Measurements from ENCODE around the gene KRTCAP2.
A peak's percentile ranks its signal among the peaks of the same experiment; 100 is the strongest.
"Not testable (repeated sequence)": the region's sequence is repeated elsewhere in the genome, so short reads cannot be mapped to it uniquely, and the experiment has no call there.

The KRTCAP2 gene

GRCh38 chr1:155199792-155200191 lies 26.7 kb upstream of the KRTCAP2 start:
- no peak for DNase-seq (ENCODE audit: low read depth)

GRCh38 chr1:155198547-155198906 lies 25.4 kb upstream of the KRTCAP2 start:
- no peak for DNase-seq (ENCODE audit: low read depth)

DNA sequence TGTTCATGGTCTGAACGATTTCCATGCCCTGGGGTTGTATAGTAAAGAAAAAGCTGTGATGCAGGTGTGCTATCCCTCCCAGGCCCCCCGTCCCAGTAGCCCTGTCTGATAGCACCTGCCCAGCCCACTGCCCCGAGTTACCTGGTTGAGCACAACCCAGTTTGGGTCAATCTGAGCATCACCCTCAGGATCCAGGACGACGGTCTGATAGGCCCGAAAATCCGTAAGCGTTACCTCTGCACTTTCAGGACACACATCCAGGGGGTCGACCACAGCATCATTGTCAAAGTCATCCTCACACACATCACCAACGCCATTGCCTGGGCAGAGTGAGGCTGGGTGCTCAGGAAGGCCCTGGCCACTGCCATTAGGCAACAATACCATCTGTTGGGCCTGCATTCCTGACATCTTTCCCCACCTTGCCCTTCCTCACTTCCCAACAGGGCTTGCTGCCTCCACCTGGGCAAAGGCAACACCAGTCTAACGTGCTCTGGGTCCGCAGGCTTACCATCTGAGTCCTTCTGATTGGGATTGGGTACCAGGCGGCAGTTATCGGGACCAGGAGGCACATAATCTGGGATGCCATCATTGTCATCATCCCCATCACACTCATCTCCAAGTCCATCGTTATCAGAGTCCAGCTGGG lies 24.9 kb upstream of the KRTCAP2 start:
- DNase-seq (ENCODE audit: low read depth) = no peak

DNA sequence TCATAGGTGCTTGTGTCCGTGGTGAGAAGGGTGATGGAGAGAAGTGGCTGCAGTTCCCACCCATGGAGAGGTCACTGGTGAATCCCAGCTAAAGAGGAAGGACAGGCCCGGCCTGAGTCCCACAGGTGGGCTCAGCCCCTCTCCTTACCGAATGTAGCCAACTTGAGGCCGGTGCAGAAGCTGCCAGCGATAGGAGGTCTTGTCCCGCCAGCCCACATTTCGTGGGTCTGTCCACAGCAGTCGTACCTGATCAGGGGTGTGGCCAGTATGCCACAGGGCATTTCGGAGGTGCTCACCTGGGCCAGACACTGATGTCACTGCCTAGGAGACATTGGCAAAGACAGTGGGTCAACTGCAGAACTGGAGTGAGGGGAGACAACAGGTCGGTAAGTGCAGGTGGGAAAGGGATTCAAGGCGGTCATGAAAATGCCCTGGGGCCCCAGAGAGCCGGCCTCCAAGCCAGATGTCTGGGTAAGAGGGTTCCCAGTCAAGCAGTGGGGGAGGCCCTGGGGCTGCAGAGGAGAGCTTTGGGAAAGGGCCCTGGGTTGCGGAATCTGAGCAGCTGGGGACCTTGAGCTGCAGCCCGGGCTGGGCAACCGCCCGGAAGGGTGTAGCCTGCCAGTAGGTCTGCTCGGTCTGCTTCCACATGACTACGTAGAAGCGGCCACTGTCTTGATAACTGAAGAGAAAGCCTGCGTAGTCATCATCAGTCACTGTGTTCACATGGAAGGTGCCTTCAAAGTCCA lies 24.0 kb upstream of the KRTCAP2 start:
- no peak for DNase-seq (ENCODE audit: low read depth)

DNA sequence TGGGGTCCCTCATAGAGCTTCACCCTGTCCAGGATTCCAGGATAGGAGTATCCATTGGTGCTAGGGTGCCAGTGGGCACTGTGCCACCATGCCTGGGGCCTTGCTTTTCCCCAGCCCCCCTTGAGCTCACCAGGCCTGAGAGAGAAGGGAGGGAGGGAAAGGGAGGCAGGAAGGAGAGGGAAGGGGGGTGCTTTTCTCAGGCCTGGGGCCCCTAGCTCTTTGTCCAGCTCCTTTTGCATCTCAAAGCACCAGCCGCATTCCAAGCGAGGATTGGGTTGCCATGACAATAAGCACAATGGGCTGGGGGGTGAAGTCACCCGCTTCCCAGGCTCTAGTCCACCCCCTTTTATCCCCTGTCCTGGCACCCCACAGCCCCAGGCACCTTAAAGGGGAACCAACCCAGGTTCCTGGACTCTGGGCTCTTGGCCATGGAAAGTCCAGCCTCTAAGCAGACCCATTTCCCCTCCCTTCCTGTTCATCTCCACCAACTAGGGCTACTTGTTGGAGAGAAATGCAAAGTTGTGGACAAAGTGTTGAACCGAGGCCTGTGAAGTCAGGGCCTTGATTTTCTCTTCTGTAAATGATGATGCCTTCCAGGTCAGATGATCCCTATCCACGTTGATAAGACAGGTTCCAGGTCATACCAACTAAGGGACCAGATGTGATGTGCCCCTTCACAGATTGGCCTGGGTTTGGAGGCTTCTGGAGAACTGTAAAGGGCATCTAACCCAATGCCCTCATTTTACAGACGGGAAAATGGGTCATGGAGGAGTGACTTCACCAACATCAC lies 23.2 kb upstream of the KRTCAP2 start:
- no peak for DNase-seq (ENCODE audit: low read depth)

GRCh38 chr1:155195201-155196102 lies 22.3 kb upstream of the KRTCAP2 start:
- DNase-seq (ENCODE audit: low read depth) = no peak

DNA sequence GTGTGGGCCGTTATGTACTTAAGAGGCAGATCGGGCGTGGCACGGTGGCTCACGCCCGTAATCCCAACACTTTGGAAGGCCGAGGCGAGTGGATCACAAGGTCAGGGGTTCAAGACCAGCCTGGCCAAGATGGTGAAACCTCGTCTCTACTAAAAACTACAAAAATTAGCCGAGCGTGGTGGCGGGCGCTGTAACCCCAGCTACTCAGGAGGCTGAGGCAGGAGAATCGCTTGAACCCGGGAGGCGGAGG lies 20.8 kb upstream of the KRTCAP2 start:
- not testable (repeated sequence) for DNase-seq (ENCODE audit: low read depth)

DNA sequence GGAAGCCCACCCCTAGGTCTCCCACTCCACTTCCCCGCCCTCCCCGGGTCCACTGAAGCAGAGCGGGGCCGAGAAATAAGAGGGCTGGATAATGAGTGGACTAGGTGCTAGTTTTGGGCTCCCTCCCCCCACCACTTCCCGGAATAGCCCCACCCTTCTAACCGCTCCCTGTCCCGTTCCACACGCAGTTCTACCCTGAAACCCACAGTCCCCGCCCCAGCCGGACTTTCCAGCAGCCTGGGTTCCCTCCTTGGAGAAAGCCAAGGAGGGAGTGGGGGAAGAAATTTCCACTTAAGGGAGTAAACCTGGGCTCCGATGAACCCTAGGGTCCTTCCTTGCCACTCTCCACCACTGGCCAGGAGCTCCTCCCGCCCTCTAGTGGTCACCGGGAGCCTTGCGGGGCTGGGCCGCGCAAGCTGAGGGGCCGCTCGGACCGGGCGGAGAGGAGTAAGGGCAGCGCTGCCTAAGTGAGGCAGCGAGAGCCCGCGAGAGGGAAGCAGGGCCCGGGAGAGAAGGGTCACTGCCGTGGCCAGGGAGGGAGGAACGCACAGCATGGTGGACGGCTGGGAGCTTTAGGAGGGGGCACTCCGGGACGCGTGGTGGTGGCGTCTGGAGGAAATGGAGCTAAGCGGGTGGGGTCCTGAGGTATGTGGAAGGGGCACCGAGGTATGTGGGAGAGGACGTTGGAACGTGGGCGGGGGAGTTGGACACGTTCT lies 20.3 kb upstream of the KRTCAP2 start:
- peak; percentile 39 for DNase-seq (ENCODE audit: low read depth)

GRCh38 chr1:155192346-155193274 lies 19.5 kb upstream of the KRTCAP2 start:
- no peak for DNase-seq (ENCODE audit: low read depth)

- no peak for DNase-seq (ENCODE audit: low read depth)
Measured at GRCh38 chr1:155191904-155192303, 18.8 kb upstream of the KRTCAP2 start.

DNA sequence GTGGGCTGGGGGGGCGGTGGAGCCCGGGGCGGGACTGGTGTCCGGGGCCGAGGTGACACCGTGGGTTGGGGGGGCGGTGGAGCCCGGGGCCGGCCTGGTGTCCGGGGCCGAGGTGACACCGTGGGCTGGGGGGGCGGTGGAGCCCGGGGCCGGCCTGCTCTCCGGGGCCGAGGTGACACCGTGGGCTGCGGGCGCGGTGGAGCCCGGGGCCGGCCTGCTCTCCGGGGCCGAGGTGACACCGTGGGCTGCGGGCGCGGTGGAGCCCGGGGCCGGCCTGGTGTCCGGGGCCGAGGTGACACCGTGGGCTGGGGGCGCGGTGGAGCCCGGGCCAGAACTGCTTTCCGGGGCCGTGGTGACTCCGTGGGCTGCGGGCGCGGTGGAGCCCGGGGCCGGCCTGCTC lies 16.8 kb upstream of the KRTCAP2 start:
- not testable (repeated sequence) for DNase-seq (ENCODE audit: low read depth)

- no peak for DNase-seq (ENCODE audit: low read depth)
Measured at GRCh38 chr1:155188268-155188667, 15.2 kb upstream of the KRTCAP2 start.

- no peak for DNase-seq (ENCODE audit: low read depth)
Measured at GRCh38 chr1:155187456-155187891, 14.4 kb upstream of the KRTCAP2 start.

DNA sequence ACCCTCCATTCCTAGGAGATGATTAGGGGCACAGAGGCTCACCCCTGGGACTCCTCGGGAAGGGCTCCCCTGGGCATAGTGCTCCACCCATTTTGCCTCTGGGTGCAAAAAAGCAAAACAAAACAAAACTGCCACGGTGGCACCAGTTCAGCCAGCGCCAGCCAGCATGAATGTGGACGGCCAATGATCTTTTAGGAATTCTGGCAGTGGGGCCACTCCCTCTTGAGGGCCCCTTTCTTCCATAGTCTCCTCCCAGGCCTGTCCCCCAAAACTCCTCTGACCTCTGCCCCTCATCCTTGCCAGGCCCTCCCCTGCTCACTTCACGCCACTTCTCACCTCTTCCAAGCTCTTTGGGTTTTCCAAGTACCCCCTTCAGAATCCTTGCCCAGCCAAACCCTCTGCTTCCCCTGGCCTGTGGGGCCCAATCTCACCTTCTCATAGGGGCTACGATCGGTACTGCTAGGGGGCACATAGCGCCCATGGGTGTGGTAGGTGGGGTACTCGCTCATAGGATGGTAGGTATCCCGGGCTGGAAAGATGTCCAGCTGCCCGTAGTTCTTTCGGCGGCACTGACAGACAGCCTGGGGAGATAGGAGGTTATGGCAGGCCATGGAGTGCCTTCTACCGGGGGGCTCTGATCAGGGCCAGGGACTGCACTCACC lies 13.8 kb upstream of the KRTCAP2 start:
- no peak for DNase-seq (ENCODE audit: low read depth)

GRCh38 chr1:155186067-155186793 lies 13.1 kb upstream of the KRTCAP2 start:
- DNase-seq (ENCODE audit: low read depth) = no peak

GRCh38 chr1:155185783-155186066 lies 12.6 kb upstream of the KRTCAP2 start:
- DNase-seq (ENCODE audit: low read depth) = no peak

GRCh38 chr1:155184835-155185782 lies 12.0 kb upstream of the KRTCAP2 start:
- no peak for DNase-seq (ENCODE audit: low read depth)

DNA sequence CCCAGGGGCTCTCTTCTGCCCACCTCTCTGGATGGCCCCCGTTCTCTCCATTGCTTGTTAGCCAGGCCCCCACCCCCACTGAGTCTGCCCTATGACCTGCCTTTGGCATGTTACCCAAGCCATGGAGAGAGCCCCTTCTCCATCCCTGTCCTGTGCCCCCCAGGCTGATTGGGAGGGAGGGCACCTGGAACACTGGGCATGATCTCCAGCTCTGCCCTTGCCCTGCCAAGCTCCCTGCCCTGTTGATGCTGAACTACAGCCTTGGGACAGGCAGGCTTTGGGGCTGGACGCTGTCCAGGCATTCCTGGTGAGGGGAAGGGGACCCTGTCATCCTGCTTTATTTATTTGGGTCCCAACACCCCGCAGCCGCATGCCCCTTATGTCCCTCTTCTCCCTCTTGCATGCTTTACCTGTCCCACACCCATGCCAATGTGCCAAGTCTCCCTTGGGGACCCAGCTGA lies 11.3 kb upstream of the KRTCAP2 start:
- no peak for DNase-seq (ENCODE audit: low read depth)

Measured in T follicular helper cell (primary cell).